Measurements from ENCODE around the gene SMCO1.
"Not testable (repeated sequence)": the region's sequence is repeated elsewhere in the genome, so short reads cannot be mapped to it uniquely, and the experiment has no call there.

- TF ChIP-seq USF2 (IDR thresholded peaks at IDR 0.05; ENCODE audit: low read depth, low read length); CTCF (conservative IDR thresholded peaks at IDR 0.05; ENCODE audit: low read depth, low read length); BHLHE40 (IDR thresholded peaks at IDR 0.05; ENCODE audit: low read depth, low read length); POLR2A (IDR thresholded peaks at IDR 0.05; ENCODE audit: low read depth, low read length); NFE2L2 (IDR thresholded peaks at IDR 0.05; ENCODE audit: low read depth, low read length): not testable (repeated sequence)
These were observed 34.2 kb upstream of the SMCO1 start for GRCh38 chr3:196549312-196549711.
